ENCODE results near the gene HFM1.

- TF ChIP-seq, protein P1, sequence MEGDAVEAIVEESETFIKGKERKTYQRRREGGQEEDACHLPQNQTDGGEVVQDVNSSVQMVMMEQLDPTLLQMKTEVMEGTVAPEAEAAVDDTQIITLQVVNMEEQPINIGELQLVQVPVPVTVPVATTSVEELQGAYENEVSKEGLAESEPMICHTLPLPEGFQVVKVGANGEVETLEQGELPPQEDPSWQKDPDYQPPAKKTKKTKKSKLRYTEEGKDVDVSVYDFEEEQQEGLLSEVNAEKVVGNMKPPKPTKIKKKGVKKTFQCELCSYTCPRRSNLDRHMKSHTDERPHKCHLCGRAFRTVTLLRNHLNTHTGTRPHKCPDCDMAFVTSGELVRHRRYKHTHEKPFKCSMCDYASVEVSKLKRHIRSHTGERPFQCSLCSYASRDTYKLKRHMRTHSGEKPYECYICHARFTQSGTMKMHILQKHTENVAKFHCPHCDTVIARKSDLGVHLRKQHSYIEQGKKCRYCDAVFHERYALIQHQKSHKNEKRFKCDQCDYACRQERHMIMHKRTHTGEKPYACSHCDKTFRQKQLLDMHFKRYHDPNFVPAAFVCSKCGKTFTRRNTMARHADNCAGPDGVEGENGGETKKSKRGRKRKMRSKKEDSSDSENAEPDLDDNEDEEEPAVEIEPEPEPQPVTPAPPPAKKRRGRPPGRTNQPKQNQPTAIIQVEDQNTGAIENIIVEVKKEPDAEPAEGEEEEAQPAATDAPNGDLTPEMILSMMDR (IDR thresholded peaks at IDR 0.05): no peak
- no peak for TF ChIP-seq POLR2A (IDR thresholded peaks at IDR 0.05)
Measured at GRCh38 chr1:91393042-91393441, 11.6 kb downstream of the HFM1 start.

All from prostate gland (tissue), 2 donors.